ENCODE data around the gene PAX5. TPM values are rescaled to one million over a fixed set of nuclear protein-coding genes. Genes with fewer than 3 reads are reported as not detected.

Gene PAX5
- total and polyA plus RNA-seq, 2 donors (not counting 1 experiment from before 2014, with no cell fraction given): 196 to 275 TPM

DNA sequence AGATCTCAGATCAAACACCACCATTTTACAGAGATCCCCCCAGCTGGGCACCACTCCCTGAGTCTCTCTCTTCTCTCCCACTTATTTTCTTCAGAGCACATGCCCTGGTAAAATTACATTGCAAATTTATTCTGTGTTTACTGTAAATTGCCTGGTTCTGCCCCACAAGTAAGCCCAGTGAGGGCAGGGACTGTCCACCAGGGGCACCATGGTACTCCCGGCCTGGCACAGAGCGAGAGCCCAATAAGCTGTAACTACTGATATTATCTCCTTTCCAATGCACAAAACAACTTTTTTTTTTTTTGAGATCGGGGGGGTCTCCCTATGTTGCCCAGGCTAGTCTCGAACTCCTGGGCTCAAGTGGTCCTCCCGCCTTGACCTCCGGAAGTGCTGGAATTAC, 123.0 kb downstream of the PAX5 start:
- H3K36me3 ChIP-seq (replicated peaks in 1 of 2; ENCODE audit: control extremely low read depth in 1 of 2, control insufficient read depth in 1 of 2, extremely low read depth in 1 of 2, insufficient read depth in 2 of 2, low read length in 1 of 2): peaks cover 14 to 83% of the 10 kb centered on the region in 2 experiments
- H3K4me1 ChIP-seq (ENCODE audit: control insufficient read depth in 2 of 2, insufficient read depth in 2 of 2, low read length in 2 of 2): no peaks in the 10 kb centered on the region
- no peaks in the 10 kb centered on the region for H3K9me3 ChIP-seq (ENCODE audit: control extremely low read depth in 1 of 3, control insufficient read depth in 2 of 3, insufficient read depth in 1 of 3, low read length in 2 of 3)
- Mint-ChIP-seq H3K4me1 (peaks cover 24% of the 10 kb centered on the region), H3K4me3 (no peak overlapping the region), H3K27me3 (no peaks in the 10 kb centered on the region), H3K27ac (peak overlapping the region; percentile 80), H3K9me3 (ENCODE audit: insufficient read depth) (no peaks in the 10 kb centered on the region)
- ChIA-PET POLR2A (no interaction called here), CTCF (interaction anchor here (0.6 to 1.4 kb wide), 5 partner anchors 17 to 598 kb away, joined by 3 to 5 read pairs (median 4); no protein-coding TSS in a partner anchor)
- peak overlapping the region in 1 of 2 donors; percentile 56 for H3K27ac ChIP-seq (ENCODE audit: low read length in 2 of 2)
- intact Hi-C loops (cut with micrococcal nuclease): no loop called here
- peaks cover 94% of the 10 kb centered on the region for H4K20me1 ChIP-seq (ENCODE audit: control insufficient read depth, insufficient read depth, low read length, poor library complexity, severe bottlenecking)
- no peak overlapping the region for H3K4me3 ChIP-seq (ENCODE audit: control extremely low read depth in 1 of 5, extremely low read depth in 1 of 5, insufficient read depth in 1 of 5, low read depth in 2 of 5, low read length in 4 of 5)
- DNase-seq (no peak), ATAC-seq (ENCODE audit: low read depth) (no peak)
- no peak overlapping the region for H2AFZ ChIP-seq (ENCODE audit: insufficient read depth, low read depth, low read length, poor library complexity, severe bottlenecking)
- H3K79me2 ChIP-seq (ENCODE audit: control insufficient read depth, insufficient read depth, low read length): peaks cover 98% of the 10 kb centered on the region
- H3K4me2 ChIP-seq (replicated peaks; ENCODE audit: low read depth, low read length, poor library complexity, severe bottlenecking): no peak overlapping the region
- no peaks in the 10 kb centered on the region for H3K27me3 ChIP-seq (replicated peaks in 1 of 4; ENCODE audit: control extremely low read depth in 1 of 4, control insufficient read depth in 3 of 4, insufficient read depth in 4 of 4, low read length in 3 of 4)
- TF ChIP-seq EZH2 (IDR thresholded peaks at IDR 0.05; ENCODE audit: borderline replicate concordance, insufficient read depth, low read depth, low read length, poor library complexity, severe bottlenecking) (no peak), CTCF (IDR thresholded peaks at IDR 0.05) (no peak)
- 75% methylated on average over 4 of the region's 6 CpGs for WGBS (ENCODE audit: insufficient coverage)
- H3K9ac ChIP-seq (ENCODE audit: low read length): no peak overlapping the region

DNA sequence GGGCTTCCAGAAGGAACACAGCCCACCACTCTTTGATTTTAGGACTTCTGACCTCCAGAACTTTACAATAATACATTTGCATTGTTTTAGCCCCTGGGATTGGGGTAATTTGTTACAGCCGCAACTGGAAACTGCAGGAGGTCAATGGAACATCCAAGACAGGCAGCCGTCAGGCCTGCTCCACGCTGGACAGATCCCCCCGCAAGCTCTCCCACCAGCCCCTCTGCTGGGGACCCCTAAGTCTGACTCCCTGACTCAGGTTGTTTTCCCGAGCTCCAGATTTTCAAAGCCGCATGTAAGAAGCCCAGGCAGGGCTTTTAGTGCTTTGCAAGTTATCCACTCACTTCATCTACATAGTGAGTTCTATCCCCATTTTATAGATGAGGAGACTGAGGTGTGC, 127.6 kb downstream of the PAX5 start:
- POLR2A ChIA-PET: no interaction called here
- 98% methylated on average over 4 of the region's 6 CpGs for WGBS (ENCODE audit: insufficient coverage)
- Histone ChIP-seq H3K4me3 (ENCODE audit: control extremely low read depth in 1 of 5, extremely low read depth in 1 of 5, insufficient read depth in 1 of 5, low read depth in 2 of 5, low read length in 4 of 5) (no peak overlapping the region), H4K20me1 (ENCODE audit: control insufficient read depth, insufficient read depth, low read length, poor library complexity, severe bottlenecking) (peaks cover 98% of the 10 kb centered on the region), H2AFZ (ENCODE audit: insufficient read depth, low read depth, low read length, poor library complexity, severe bottlenecking) (no peak overlapping the region), H3K4me1 (ENCODE audit: control insufficient read depth in 2 of 2, insufficient read depth in 2 of 2, low read length in 2 of 2) (peaks cover 0 to 23% of the 10 kb centered on the region in 2 donors), H3K9me3 (ENCODE audit: control extremely low read depth in 1 of 3, control insufficient read depth in 2 of 3, insufficient read depth in 1 of 3, low read length in 2 of 3) (no peaks in the 10 kb centered on the region), H3K79me2 (ENCODE audit: control insufficient read depth, insufficient read depth, low read length) (peaks cover 99% of the 10 kb centered on the region), H3K27me3 (replicated peaks in 1 of 4; ENCODE audit: control extremely low read depth in 1 of 4, control insufficient read depth in 3 of 4, insufficient read depth in 4 of 4, low read length in 3 of 4) (no peaks in the 10 kb centered on the region), H3K4me2 (replicated peaks; ENCODE audit: low read depth, low read length, poor library complexity, severe bottlenecking) (no peak overlapping the region), H3K36me3 (replicated peaks in 1 of 2; ENCODE audit: control extremely low read depth in 1 of 2, control insufficient read depth in 1 of 2, extremely low read depth in 1 of 2, insufficient read depth in 2 of 2, low read length in 1 of 2) (peaks cover 0 to 91% of the 10 kb centered on the region in 2 experiments), H3K27ac (ENCODE audit: low read length in 2 of 2) (no peak overlapping the region), H3K9ac (ENCODE audit: low read length) (no peak overlapping the region)
- no peak for DNase-seq
- no peaks in the 10 kb centered on the region for H3K27me3 Mint-ChIP-seq
- H3K9me3 Mint-ChIP-seq (ENCODE audit: insufficient read depth): no peaks in the 10 kb centered on the region
- no peak for ATAC-seq (ENCODE audit: low read depth)
- TF ChIP-seq CTCF (IDR thresholded peaks at IDR 0.05) (no peak), EZH2 (IDR thresholded peaks at IDR 0.05; ENCODE audit: borderline replicate concordance, insufficient read depth, low read depth, low read length, poor library complexity, severe bottlenecking) (no peak)
- no peak overlapping the region for H3K4me3 Mint-ChIP-seq
- CTCF ChIA-PET: no interaction called here
- peak overlapping the region; percentile 6 for H3K27ac Mint-ChIP-seq
- H3K4me1 Mint-ChIP-seq: peaks cover 49% of the 10 kb centered on the region
- intact Hi-C loops (cut with micrococcal nuclease): loop anchor here (10.0 kb wide), 1 partner anchor 48 kb away; no protein-coding TSS in a partner anchor

All from B cell (primary cell).